OCI-LY1 (cell line): ENCODE data around the gene ALDH5A1.

Experiments used
- H2AFZ ChIP-seq: fragments of 200-600 bp; sonication (generic), shearing (Covaris generic); 2 replicates; pipeline ENCODE4 v1.6.0; 2014; ENCODE audit warnings: antibody characterized with exemption, mild to moderate bottlenecking, low read length
- H3F3A ChIP-seq: fragments of 200-600 bp; sonication (generic), shearing (Covaris generic); 2 replicates; pipeline ENCODE4 v1.6.0; 2014; ENCODE audit warnings: mild to moderate bottlenecking, antibody characterized with exemption, low read length, moderate library complexity; ENCODE audit not compliant: insufficient read depth
- H3K27ac ChIP-seq: fragments of 200-600 bp; sonication (generic); 2 replicates; pipeline ENCODE4 v1.5.1; 2014; ENCODE audit warnings: low read length, mixed run types, mild to moderate bottlenecking, low read depth; ENCODE audit not compliant: poor library complexity, severe bottlenecking
- H3K27me3 ChIP-seq: fragments of 200-600 bp; sonication (generic); 2 replicates; pipeline ENCODE4 v1.6.0; 2014; ENCODE audit warnings: antibody characterized with exemption, mild to moderate bottlenecking, low read length, moderate library complexity; ENCODE audit not compliant: insufficient read depth
- H3K36me3 ChIP-seq: fragments of 200-600 bp; sonication (generic); 2 replicates; pipeline ENCODE4 v1.6.1; 2014; ENCODE audit warnings: mild to moderate bottlenecking, antibody characterized with exemption, low read length, moderate library complexity, mixed read lengths; ENCODE audit not compliant: insufficient read depth
- H3K4me1 ChIP-seq: fragments of 200-600 bp; sonication (generic); 2 replicates; pipeline ENCODE4 v1.5.1; 2014; ENCODE audit warnings: mild to moderate bottlenecking, low read length, moderate library complexity; ENCODE audit not compliant: insufficient read depth, severe bottlenecking
- H3K4me2 ChIP-seq: fragments of 200-600 bp; sonication (generic), shearing (Covaris generic); 2 replicates; pipeline ENCODE4 v1.6.1; 2014; ENCODE audit warnings: low read length
- H3K4me3 ChIP-seq: fragments of 200-600 bp; sonication (generic); 2 replicates; pipeline ENCODE4 v1.5.1; 2014; ENCODE audit warnings: low read length, low read depth, mild to moderate bottlenecking, mixed read lengths; ENCODE audit not compliant: poor library complexity, severe bottlenecking
- H3K79me2 ChIP-seq: fragments of 200-600 bp; shearing (Covaris generic); 2 replicates; pipeline ENCODE4 v1.6.1; 2016; ENCODE audit warnings: mixed run types, low read length, mixed read lengths; ENCODE audit not compliant: insufficient read depth
- H3K9ac ChIP-seq: fragments of 200-600 bp; sonication (generic), shearing (Covaris generic); 2 replicates; pipeline ENCODE4 v1.6.1; 2014; ENCODE audit warnings: mild to moderate bottlenecking, low read length, mixed read lengths
- H3K9me2 ChIP-seq: fragments of 200-600 bp; sonication (generic), shearing (Covaris generic); 2 replicates; pipeline ENCODE4 v1.6.1; 2014; ENCODE audit warnings: low read depth, mild to moderate bottlenecking, low read length, mixed read lengths
- H3K9me3 ChIP-seq: fragments of 200-600 bp; shearing (Covaris generic); 2 replicates; pipeline ENCODE4 v1.6.1; 2014; ENCODE audit warnings: low read length, mixed read lengths
- H4K20me1 ChIP-seq: fragments of 200-600 bp; sonication (generic), shearing (Covaris generic); 2 replicates; pipeline ENCODE4 v1.6.0; 2016; ENCODE audit warnings: mild to moderate bottlenecking, low read length; ENCODE audit not compliant: insufficient read depth
- CTCF ChIP-seq: fragments of 200-600 bp; sonication (generic), shearing (Covaris generic); IDR thresholded peaks from 2 replicates; pipeline ENCODE4 v1.5.1; 2017; ENCODE audit warnings: mild to moderate bottlenecking, antibody characterized with exemption, low read length, moderate library complexity, mixed read lengths
- EZH2 ChIP-seq: fragments of 200-600 bp; sonication (generic), shearing (Covaris generic); IDR thresholded peaks from 2 replicates; pipeline ENCODE4 v1.8.0; 2017; ENCODE audit warnings: borderline replicate concordance, mixed run types, mild to moderate bottlenecking, antibody characterized with exemption, low read length, moderate library complexity, mixed read lengths

ALDH5A1 gene

GRCh38 chr6:24477070-24477469 is 17.7 kb upstream of the ALDH5A1 start:
- Histone ChIP-seq H3K27me3 (no peaks in the 10 kb centered on the region), H3K4me3 (no peak overlapping the region), H2AFZ (no peak overlapping the region), H3K9me3 (no peaks in the 10 kb centered on the region), H3K9me2 (no peaks in the 10 kb centered on the region), H3K27ac (no peak overlapping the region), H3K36me3 (peaks cover 18% of the 10 kb centered on the region), H4K20me1 (no peaks in the 10 kb centered on the region), H3K9ac (no peak overlapping the region), H3K79me2 (no peaks in the 10 kb centered on the region), H3K4me1 (no peaks in the 10 kb centered on the region), H3F3A (no peaks in the 10 kb centered on the region), H3K4me2 (no peak overlapping the region)
- TF ChIP-seq EZH2 (no peak), CTCF (no peak)

- Histone ChIP-seq H3K4me1 (no peaks in the 10 kb centered on the region), H3K9me2 (no peaks in the 10 kb centered on the region)
Measured at GRCh38 chr6:24478903-24479302, 15.9 kb upstream of the ALDH5A1 start.

GRCh38 chr6:24480705-24481104 is 14.1 kb upstream of the ALDH5A1 start:
- no peak overlapping the region for H3K4me3 ChIP-seq
- H3K4me1 ChIP-seq = no peaks in the 10 kb centered on the region
- peaks cover 14% of the 10 kb centered on the region for H3K36me3 ChIP-seq
- no peaks in the 10 kb centered on the region for H3K79me2 ChIP-seq
- no peaks in the 10 kb centered on the region for H3K9me3 ChIP-seq
- H4K20me1 ChIP-seq = no peaks in the 10 kb centered on the region
- no peak for TF ChIP-seq CTCF
- no peak for TF ChIP-seq EZH2
- H3K9ac ChIP-seq = no peak overlapping the region
- H3K9me2 ChIP-seq = no peaks in the 10 kb centered on the region
- H2AFZ ChIP-seq = no peak overlapping the region
- H3K27me3 ChIP-seq = no peaks in the 10 kb centered on the region
- H3K27ac ChIP-seq = no peak overlapping the region
- no peaks in the 10 kb centered on the region for H3F3A ChIP-seq
- H3K4me2 ChIP-seq = no peak overlapping the region

More at GRCh38 chr6:24478903-24479302, 15.9 kb upstream of the ALDH5A1 start:
- Histone ChIP-seq H3F3A (no peaks in the 10 kb centered on the region), H3K79me2 (no peaks in the 10 kb centered on the region), H3K27ac (no peak overlapping the region), H3K4me2 (no peak overlapping the region), H3K9me3 (no peaks in the 10 kb centered on the region), H3K4me3 (no peak overlapping the region), H3K36me3 (peaks cover 8% of the 10 kb centered on the region), H4K20me1 (no peaks in the 10 kb centered on the region), H3K27me3 (no peaks in the 10 kb centered on the region), H2AFZ (no peak overlapping the region), H3K9ac (no peak overlapping the region)
- no peak for TF ChIP-seq EZH2
- TF ChIP-seq CTCF = no peak
